Loucy (cell line): Measurements from ENCODE around the gene BMP8B.

ENCODE experiments used
- H2AFZ ChIP-seq: fragments of 200-600 bp; sonication (generic); 2 replicates; pipeline ENCODE4 v1.6.0; 2016; ENCODE audit warnings: antibody characterized with exemption, mild to moderate bottlenecking, low read length, moderate library complexity
- H3F3A ChIP-seq: fragments of 200-600 bp; 2 replicates; pipeline ENCODE4 v1.6.0; 2016; ENCODE audit warnings: antibody characterized with exemption, low read depth, mild to moderate bottlenecking
- H3K27me3 ChIP-seq: fragments of 200-600 bp; sonication (generic); 2 replicates; pipeline ENCODE4 v1.6.1; 2014; ENCODE audit warnings: low read length, mild to moderate bottlenecking; ENCODE audit not compliant: insufficient read depth, poor library complexity, severe bottlenecking
- H3K36me3 ChIP-seq: fragments of 200-600 bp; sonication (generic); 2 replicates; pipeline ENCODE4 v1.6.1; 2016; ENCODE audit warnings: low read length; ENCODE audit not compliant: insufficient read depth
- H3K4me1 ChIP-seq: fragments of 200-600 bp; sonication (generic); 2 replicates; pipeline ENCODE4 v1.5.1; 2014; ENCODE audit warnings: low read length, mild to moderate bottlenecking; ENCODE audit not compliant: insufficient read depth, poor library complexity, severe bottlenecking
- H3K4me2 ChIP-seq: fragments of 200-600 bp; sonication (generic); 2 replicates; pipeline ENCODE4 v1.6.0; 2014; ENCODE audit warnings: antibody characterized with exemption, low read length, low read depth, mild to moderate bottlenecking; ENCODE audit not compliant: poor library complexity, severe bottlenecking
- H3K4me3 ChIP-seq: fragments of 200-600 bp; sonication (generic); 2 replicates; pipeline ENCODE4 v1.5.1; 2014; ENCODE audit warnings: low read length, mild to moderate bottlenecking, mixed read lengths; ENCODE audit not compliant: poor library complexity, severe bottlenecking
- H3K79me2 ChIP-seq: fragments of 200-600 bp; sonication (generic); 2 replicates; pipeline ENCODE4 v1.6.1; 2014; ENCODE audit warnings: low read length; ENCODE audit not compliant: insufficient read depth
- H3K9ac ChIP-seq: fragments of 200-600 bp; sonication (generic); 2 replicates; pipeline ENCODE4 v1.6.0; 2014; ENCODE audit warnings: mild to moderate bottlenecking, low read depth, low read length, moderate library complexity; ENCODE audit not compliant: poor library complexity, severe bottlenecking
- H3K9me2 ChIP-seq: fragments of 200-600 bp; sonication (generic); replicated peaks from 2 replicates; pipeline ENCODE4 v1.6.1; 2016; ENCODE audit warnings: low read depth, low read length, mixed read lengths
- H3K9me3 ChIP-seq: fragments of 200-600 bp; sonication (generic); 2 replicates; pipeline ENCODE4 v1.6.1; 2014; ENCODE audit warnings: mild to moderate bottlenecking, antibody characterized with exemption, low read length, low read depth; ENCODE audit not compliant: insufficient read depth
- H4K20me1 ChIP-seq: fragments of 200-600 bp; sonication (generic); 2 replicates; pipeline ENCODE4 v1.6.0; 2014; ENCODE audit warnings: antibody characterized with exemption, low read length, mild to moderate bottlenecking; ENCODE audit not compliant: insufficient read depth, poor library complexity, severe bottlenecking
- CTCF ChIP-seq: fragments of 200-600 bp; sonication (generic); conservative IDR thresholded peaks from 2 replicates; pipeline ENCODE4 v1.5.1; 2014; ENCODE audit warnings: mild to moderate bottlenecking, antibody characterized with exemption, low read length
- EZH2phosphoT487 ChIP-seq: fragments of 200-600 bp; IDR thresholded peaks from 2 replicates; pipeline ENCODE4 v1.6.1; 2018; ENCODE audit warnings: antibody characterized with exemption, mild to moderate bottlenecking, moderate library complexity, borderline replicate concordance

Gene BMP8B

GRCh38 chr1:39835110-39835509 is 46.4 kb upstream of the BMP8B start:
- Histone ChIP-seq H3K9me3 (no peaks in the 10 kb centered on the region), H3K9ac (no peak overlapping the region), H3K4me3 (no peak overlapping the region), H3K36me3 (peaks cover 26% of the 10 kb centered on the region; the same call in 1 of the 2 replicates), H3K4me1 (no peaks in the 10 kb centered on the region), H4K20me1 (no peaks in the 10 kb centered on the region), H3K9me2 (no peaks in the 10 kb centered on the region), H3K4me2 (no peak overlapping the region), H3F3A (no peaks in the 10 kb centered on the region), H2AFZ (no peak overlapping the region), H3K27me3 (no peaks in the 10 kb centered on the region), H3K79me2 (no peaks in the 10 kb centered on the region)
- TF ChIP-seq EZH2phosphoT487 (no peak), CTCF (no peak)

- H3K9ac ChIP-seq = no peak overlapping the region
- no peaks in the 10 kb centered on the region for H4K20me1 ChIP-seq
- no peaks in the 10 kb centered on the region for H3K4me1 ChIP-seq
- no peak overlapping the region for H2AFZ ChIP-seq
- no peaks in the 10 kb centered on the region for H3K79me2 ChIP-seq
- H3K9me3 ChIP-seq = no peaks in the 10 kb centered on the region
- H3K4me2 ChIP-seq = no peak overlapping the region
- no peak overlapping the region for H3K4me3 ChIP-seq
- TF ChIP-seq CTCF = no peak
- TF ChIP-seq EZH2phosphoT487 = no peak
- no peaks in the 10 kb centered on the region for H3K27me3 ChIP-seq
- H3K36me3 ChIP-seq = peaks cover 13% of the 10 kb centered on the region; the same call in 1 of the 2 replicates
- no peaks in the 10 kb centered on the region for H3K9me2 ChIP-seq
- H3F3A ChIP-seq = no peaks in the 10 kb centered on the region
Measured at GRCh38 chr1:39833621-39834385, 45.1 kb upstream of the BMP8B start.

GRCh38 chr1:39833121-39833520 is 44.5 kb upstream of the BMP8B start:
- H3K36me3 ChIP-seq = peaks cover 7% of the 10 kb centered on the region; the same call in 1 of the 2 replicates
- H3F3A ChIP-seq = no peaks in the 10 kb centered on the region
- H2AFZ ChIP-seq = no peak overlapping the region
- no peaks in the 10 kb centered on the region for H3K27me3 ChIP-seq
- no peak overlapping the region for H3K4me2 ChIP-seq
- no peaks in the 10 kb centered on the region for H4K20me1 ChIP-seq
- H3K4me3 ChIP-seq = no peak overlapping the region
- H3K4me1 ChIP-seq = no peaks in the 10 kb centered on the region
- H3K9me3 ChIP-seq = no peaks in the 10 kb centered on the region
- no peak overlapping the region for H3K9ac ChIP-seq
- no peak for TF ChIP-seq CTCF
- no peak for TF ChIP-seq EZH2phosphoT487
- no peaks in the 10 kb centered on the region for H3K9me2 ChIP-seq
- H3K79me2 ChIP-seq = no peaks in the 10 kb centered on the region
